ENCODE measurements around the gene SEMA4F. TPM values are rescaled to one million over a fixed set of nuclear protein-coding genes. Genes with fewer than 3 reads are reported as not detected.

Gene SEMA4F, protein sequence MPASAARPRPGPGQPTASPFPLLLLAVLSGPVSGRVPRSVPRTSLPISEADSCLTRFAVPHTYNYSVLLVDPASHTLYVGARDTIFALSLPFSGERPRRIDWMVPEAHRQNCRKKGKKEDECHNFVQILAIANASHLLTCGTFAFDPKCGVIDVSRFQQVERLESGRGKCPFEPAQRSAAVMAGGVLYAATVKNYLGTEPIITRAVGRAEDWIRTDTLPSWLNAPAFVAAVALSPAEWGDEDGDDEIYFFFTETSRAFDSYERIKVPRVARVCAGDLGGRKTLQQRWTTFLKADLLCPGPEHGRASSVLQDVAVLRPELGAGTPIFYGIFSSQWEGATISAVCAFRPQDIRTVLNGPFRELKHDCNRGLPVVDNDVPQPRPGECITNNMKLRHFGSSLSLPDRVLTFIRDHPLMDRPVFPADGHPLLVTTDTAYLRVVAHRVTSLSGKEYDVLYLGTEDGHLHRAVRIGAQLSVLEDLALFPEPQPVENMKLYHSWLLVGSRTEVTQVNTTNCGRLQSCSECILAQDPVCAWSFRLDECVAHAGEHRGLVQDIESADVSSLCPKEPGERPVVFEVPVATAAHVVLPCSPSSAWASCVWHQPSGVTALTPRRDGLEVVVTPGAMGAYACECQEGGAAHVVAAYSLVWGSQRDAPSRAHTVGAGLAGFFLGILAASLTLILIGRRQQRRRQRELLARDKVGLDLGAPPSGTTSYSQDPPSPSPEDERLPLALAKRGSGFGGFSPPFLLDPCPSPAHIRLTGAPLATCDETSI
- total RNA-seq, result 1 to 10 TPM; 3.0 to 3.9 TPM

DNA sequence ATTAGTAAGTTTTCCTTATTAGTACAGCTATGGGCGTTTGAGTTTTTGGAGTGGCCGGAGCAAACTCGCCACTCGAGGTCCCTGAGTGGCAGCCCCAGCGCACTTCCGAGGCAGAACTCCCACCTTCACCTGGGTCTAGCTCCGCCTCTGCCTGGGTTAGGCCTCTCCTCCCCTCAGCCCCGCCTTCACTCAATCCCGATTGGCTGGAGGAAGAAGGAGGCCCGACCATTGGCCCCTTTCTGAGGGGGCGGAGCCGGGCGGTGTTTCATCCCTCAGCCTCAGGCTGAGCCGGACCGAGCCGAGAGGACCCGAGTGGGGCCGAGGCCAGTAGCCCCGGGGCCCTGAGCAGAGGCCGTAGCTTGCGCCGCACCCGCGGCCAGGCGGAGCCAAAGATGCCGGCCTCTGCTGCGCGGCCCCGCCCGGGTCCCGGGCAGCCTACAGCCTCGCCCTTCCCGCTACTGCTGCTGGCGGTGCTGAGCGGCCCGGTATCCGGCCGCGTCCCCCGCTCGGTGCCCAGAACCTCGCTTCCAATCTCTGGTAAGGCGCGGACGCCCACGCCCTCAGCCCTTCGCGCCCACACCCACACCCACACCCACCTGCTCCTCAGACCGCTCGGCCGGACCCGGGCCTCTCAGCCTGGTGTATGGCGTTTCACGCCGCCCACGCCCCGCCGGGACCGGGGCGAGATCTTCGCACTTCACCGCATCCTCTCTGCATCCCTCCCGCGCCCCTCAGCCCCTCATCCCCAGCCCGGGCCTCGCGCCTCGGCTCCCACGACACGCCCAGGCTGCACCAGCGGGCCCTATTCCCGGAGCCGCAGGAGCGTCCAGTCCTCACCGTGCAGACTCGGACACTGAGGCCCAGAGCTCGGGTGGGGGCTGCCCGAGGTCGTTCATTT lies at the start of gene SEMA4F:
TSS of gene SEMA4F (plus strand) at position 263 of the 898 bp plus-strand sequence. CDS start at position 393, 130 bp downstream.
- Histone ChIP-seq H3K27ac (peak within 1 kb of the TSS; percentile 50 to 52), H3K4me3 (peak within 1 kb of the TSS; percentile 69), H3K27me3 (no peaks in the 10 kb centered on the region), H3K36me3 (no peaks in the 10 kb centered on the region), H3K4me1 (peaks cover 0 to 14% of the 10 kb centered on the region in 2 donors), H3K9me3 (no peaks in the 10 kb centered on the region)
- peak; percentile 94 for DNase-seq (ENCODE audit: low spot score)
- TF ChIP-seq, protein P1, sequence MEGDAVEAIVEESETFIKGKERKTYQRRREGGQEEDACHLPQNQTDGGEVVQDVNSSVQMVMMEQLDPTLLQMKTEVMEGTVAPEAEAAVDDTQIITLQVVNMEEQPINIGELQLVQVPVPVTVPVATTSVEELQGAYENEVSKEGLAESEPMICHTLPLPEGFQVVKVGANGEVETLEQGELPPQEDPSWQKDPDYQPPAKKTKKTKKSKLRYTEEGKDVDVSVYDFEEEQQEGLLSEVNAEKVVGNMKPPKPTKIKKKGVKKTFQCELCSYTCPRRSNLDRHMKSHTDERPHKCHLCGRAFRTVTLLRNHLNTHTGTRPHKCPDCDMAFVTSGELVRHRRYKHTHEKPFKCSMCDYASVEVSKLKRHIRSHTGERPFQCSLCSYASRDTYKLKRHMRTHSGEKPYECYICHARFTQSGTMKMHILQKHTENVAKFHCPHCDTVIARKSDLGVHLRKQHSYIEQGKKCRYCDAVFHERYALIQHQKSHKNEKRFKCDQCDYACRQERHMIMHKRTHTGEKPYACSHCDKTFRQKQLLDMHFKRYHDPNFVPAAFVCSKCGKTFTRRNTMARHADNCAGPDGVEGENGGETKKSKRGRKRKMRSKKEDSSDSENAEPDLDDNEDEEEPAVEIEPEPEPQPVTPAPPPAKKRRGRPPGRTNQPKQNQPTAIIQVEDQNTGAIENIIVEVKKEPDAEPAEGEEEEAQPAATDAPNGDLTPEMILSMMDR (IDR thresholded peaks at IDR 0.05), result no peak

DNA sequence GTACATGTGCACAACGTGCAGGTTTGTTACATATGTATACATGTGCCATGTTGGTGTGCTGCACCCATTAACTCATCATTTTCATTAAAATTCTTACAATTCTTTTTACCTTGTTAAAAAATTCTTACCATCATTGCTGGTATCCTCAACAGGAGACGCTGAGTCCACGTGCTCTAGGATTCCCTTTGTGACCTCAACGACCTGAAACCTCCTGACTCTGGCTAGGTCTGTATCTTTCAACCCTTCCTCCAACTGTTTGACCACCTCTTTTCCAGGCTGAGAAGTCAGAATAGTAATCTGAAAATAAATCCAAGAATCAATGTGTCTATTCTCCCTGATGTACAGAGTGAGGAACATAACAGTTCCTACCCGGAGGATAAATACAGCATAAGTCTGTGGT lies 47.1 kb upstream of the SEMA4F start:
- H3K36me3 ChIP-seq, result no peaks in the 10 kb centered on the region
- H3K27ac ChIP-seq, result no peak overlapping the region
- no peak for DNase-seq (ENCODE audit: low spot score)
- no peaks in the 10 kb centered on the region for H3K9me3 ChIP-seq
- no peak overlapping the region for H3K4me3 ChIP-seq
- no peaks in the 10 kb centered on the region for H3K4me1 ChIP-seq
- TF ChIP-seq, protein P1 (IDR thresholded peaks at IDR 0.05), result no peak
- H3K27me3 ChIP-seq, result no peaks in the 10 kb centered on the region

DNA sequence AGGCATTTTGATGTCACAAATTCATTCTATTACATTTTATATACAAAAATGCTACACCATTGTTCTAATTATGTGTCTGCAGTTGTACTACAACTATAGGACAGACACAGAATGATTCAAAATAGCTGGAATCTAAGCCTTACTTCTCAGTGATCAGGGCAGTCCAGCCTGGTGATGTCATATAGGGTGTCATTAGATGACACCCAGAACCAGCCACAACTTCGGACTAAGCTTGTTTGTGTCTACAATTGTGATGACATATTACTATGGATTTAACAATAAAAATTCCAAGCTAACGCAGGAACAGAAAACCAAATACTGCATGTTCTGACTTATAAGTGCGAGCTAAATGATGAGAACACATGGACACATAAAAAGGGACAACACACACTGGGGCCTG lies 36.9 kb upstream of the SEMA4F start:
- H3K4me1 ChIP-seq, result no peaks in the 10 kb centered on the region
- TF ChIP-seq, protein P1 (IDR thresholded peaks at IDR 0.05), result no peak
- no peak for DNase-seq (ENCODE audit: low spot score)
- H3K4me3 ChIP-seq, result no peak overlapping the region
- no peaks in the 10 kb centered on the region for H3K36me3 ChIP-seq
- H3K9me3 ChIP-seq, result no peaks in the 10 kb centered on the region
- no peak overlapping the region for H3K27ac ChIP-seq
- H3K27me3 ChIP-seq, result no peaks in the 10 kb centered on the region

DNA sequence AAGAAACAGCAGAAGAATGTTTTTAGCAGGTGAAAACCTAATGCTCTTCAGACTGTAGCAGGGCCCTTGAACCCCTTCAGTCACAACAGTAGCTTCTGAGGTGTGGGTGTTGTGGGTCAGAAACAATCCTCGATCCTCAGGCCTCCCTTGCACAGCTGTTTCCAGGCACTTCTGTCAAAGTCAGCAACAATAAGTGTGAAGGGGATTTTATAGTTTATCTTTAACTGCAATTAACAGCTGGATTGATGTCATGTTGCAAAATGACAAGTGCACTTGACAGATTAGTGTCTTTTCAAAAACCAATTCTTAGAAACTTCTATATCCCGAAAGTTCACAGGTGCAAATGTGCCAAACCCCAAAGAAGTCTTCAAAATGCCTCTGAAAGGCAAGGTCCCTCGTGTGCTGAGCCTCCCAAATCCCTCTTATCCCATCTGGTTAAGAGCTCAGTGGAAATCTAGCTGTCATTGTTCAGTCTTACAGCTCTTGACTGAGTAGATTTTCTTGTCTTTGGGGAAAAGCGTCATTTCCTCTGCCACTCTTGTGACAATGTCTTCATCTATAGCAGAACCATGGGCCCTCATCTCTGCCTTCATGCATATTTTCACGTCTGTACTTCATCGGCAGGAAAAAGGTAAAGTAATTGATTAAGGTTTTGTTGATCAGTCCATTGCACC lies 35.5 kb upstream of the SEMA4F start:
- Histone ChIP-seq H3K4me1 (no peaks in the 10 kb centered on the region), H3K9me3 (no peaks in the 10 kb centered on the region), H3K27ac (no peak overlapping the region), H3K4me3 (no peak overlapping the region), H3K36me3 (no peaks in the 10 kb centered on the region), H3K27me3 (no peaks in the 10 kb centered on the region)
- TF ChIP-seq, protein P1 (IDR thresholded peaks at IDR 0.05), result no peak
- no peak for DNase-seq (ENCODE audit: low spot score)

DNA sequence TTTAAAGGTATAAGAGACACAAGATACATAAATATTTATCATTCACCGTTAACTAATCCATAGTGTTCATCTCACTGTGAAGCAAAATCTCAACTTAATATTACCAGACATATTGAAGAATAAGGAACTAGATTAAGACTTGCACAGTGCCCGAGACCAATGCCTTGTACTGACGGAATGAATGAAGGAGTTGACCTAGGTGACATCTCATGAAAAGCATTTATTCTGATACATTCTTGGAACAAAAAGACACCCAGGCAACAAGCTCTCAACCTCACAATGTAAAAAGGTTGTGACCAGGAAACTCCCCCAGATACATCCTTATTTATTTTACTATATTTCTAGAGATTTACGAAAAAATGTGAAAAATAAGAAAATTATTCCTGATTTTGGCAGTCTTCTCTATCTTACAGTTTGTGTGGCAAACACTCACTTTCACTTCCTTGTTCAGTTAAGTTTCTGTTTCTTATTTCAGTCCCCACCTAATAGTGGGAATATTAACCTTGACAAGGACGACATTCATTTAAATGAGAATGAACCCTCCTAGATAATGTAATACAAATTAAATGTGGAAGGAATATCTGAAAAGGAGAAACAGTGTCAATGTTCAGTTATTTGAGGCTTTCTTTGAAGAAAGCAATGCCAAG lies 34.3 kb upstream of the SEMA4F start:
- Histone ChIP-seq H3K4me3 (no peak overlapping the region), H3K4me1 (no peaks in the 10 kb centered on the region), H3K27me3 (no peaks in the 10 kb centered on the region), H3K27ac (no peak overlapping the region), H3K36me3 (no peaks in the 10 kb centered on the region), H3K9me3 (no peaks in the 10 kb centered on the region)
- TF ChIP-seq, protein P1 (IDR thresholded peaks at IDR 0.05), result no peak
- DNase-seq (ENCODE audit: low spot score), result no peak
